C4-2B (cell line): ENCODE results near the gene EPM2AIP1.

ENCODE experiments used
- ZFX ChIP-seq: fragments of 450-650 bp; IDR thresholded peaks from 2 replicates; pipeline ENCODE4 v1.6.1; 2017
- TF ChIP-seq, protein P1 (sequence below): fragments of 450-650 bp; conservative IDR thresholded peaks from 2 replicates; pipeline ENCODE4 v1.5.1; 2017; ENCODE audit warnings: mild to moderate bottlenecking

DNA sequence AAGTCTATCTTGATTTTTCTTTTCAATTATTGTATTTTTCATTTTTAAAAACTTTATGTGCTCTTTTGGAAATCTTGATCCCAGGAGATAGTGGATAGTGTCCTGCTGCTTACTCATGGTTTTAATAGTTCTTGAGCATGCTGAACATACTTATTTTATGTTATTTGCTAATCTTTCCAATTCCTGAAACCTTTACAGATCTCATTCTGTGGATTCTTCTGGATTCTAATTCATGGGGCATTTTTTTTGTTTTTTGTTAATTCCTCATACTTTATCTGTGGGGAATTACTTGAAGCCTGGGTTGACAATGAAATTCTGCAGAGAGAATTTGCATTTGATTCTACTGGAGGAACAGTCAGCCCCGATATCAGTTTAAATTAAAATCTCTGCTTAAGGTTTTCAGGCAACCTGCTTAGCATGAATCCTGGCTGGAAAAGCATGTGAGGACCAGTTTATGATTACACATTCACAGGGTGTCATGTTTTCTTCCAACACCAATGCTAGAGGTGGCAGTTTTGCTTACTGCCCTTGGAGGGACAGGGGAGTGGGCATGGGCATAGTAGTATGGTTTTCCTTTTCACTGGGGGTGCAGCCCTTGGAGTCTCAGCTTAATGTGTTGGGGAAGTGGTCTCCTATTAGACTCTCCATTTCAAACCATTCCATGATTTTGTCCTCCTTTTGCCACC lies 46.4 kb upstream of the EPM2AIP1 start:
- TF ChIP-seq, protein P1, sequence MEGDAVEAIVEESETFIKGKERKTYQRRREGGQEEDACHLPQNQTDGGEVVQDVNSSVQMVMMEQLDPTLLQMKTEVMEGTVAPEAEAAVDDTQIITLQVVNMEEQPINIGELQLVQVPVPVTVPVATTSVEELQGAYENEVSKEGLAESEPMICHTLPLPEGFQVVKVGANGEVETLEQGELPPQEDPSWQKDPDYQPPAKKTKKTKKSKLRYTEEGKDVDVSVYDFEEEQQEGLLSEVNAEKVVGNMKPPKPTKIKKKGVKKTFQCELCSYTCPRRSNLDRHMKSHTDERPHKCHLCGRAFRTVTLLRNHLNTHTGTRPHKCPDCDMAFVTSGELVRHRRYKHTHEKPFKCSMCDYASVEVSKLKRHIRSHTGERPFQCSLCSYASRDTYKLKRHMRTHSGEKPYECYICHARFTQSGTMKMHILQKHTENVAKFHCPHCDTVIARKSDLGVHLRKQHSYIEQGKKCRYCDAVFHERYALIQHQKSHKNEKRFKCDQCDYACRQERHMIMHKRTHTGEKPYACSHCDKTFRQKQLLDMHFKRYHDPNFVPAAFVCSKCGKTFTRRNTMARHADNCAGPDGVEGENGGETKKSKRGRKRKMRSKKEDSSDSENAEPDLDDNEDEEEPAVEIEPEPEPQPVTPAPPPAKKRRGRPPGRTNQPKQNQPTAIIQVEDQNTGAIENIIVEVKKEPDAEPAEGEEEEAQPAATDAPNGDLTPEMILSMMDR = no peak
- no peak for TF ChIP-seq ZFX
